ENCODE data around the gene PIK3R5. TPM values are rescaled to one million over a fixed set of nuclear protein-coding genes. Genes with fewer than 3 reads are reported as not detected.

PIK3R5 gene
- total RNA-seq, 1 experiment from 2014 or later, result not detected

DNA sequence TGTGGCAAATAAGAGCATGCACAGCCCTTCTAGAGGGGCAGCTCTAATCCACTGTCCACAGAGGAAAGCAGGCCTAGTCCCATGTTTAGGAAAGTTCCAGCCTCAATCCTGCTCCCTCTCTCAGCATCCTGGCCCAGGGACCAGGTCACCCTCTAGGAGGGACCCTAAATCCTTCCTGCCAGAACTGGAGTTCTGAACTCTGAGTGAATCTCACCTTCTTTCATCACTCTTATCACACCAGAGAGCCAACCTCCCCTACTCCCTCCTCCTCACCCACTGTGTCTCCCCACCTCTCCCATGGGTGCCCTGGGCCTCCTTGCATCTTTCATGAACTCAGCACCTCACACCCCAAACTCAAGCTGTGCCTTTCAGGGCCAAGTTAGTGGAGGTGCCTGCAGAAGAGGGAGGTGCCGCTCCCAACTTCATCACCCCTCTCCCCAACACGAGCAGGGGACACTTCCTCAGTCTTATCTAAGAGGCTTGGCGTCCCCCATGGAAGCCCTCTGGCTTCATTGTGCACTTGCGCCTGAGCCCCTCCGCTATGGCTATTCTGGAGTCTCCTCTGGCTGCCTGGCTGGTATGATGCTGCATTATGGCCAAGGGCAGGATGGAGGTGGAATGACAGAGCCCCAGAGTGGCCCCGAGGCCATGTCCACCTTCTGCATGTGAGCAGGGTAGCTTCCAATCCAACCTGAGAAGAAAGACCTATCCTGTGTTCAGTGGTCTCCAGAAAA, 129.7 kb downstream of the PIK3R5 start:
- DNase-seq (ENCODE audit: low read depth), result no peak

DNA sequence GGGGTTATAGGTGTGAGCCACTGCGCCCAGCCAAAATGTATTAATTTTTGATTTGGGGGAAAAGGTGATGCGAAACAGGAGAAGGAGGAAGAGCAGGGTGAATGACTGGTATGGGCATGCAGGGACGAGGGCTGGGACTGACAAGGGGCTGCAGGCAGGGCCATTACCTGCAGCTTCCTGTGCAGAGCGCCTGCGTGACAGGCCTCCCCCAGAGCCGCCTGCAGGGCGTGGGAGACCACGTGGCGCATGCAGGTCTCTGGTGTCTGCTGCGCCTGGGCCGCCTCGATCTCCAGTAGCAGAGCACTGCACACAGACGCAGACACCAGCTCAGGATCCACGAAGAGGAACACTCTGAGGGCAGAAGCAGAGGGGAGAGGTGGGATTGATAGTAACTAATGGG, 130.4 kb downstream of the PIK3R5 start:
- DNase-seq (ENCODE audit: low read depth), result no peak

DNA sequence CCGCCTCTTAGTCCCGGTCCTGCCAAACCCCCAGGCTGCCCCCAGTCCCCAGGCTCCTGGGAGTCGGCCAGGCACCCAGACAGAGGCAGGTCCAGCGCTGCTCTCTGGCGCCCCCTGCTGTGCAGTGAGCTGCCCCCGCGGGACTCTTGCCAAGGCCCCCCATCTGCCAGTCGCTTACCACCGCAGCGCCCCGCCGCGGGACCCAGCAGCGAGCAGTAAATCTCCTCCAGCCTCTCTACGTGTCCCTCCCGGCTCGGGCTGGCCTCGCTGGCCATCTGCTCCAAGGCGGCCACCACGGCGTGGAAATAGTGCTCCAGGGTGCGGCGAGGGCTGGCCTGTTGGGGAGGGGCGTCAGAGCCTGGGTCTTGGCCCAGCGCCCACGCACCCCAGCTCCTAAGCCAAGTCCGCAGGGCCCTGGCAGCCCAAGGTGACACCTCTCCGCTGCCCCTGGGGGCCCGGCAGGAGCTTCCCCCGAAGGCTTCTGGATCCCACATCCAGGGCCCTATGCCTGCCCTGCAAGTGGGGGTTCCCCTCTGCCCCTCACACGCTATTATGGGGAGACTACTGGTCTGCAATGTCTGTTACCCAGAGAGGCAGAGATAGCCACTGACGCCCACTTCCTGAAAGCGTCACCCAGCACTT, 132.7 kb downstream of the PIK3R5 start:
- no peak for DNase-seq (ENCODE audit: low read depth)

DNA sequence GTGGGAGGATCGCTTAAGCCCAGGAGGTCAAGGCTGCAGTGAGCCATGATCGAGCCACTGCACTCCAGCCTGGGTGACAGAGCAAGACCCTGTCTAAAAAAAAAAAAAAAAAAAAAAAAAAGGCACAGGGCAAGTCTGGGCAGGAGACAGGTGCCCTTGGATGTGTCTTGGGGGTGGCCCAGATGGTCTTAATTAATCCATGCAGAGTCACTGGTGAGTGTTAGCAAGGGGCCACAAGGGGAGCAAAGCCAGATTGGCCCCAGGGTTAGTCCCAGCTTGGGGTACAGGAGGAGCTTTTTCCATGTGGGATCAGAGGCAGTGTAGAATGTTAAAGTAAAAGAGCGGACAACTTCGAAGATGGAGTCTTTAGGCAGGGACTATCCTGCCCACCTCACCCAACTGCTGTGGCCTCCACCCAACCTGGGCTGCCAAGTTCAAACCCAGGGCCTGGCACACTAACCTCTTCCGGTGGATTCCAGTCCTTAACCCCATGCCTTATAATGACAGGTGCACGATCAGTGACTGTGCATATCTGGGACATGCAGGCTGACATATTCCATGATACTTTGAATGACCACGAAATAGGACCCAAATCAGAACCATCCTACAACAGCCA, 134.2 kb downstream of the PIK3R5 start:
- DNase-seq (ENCODE audit: low read depth), result no peak

DNA sequence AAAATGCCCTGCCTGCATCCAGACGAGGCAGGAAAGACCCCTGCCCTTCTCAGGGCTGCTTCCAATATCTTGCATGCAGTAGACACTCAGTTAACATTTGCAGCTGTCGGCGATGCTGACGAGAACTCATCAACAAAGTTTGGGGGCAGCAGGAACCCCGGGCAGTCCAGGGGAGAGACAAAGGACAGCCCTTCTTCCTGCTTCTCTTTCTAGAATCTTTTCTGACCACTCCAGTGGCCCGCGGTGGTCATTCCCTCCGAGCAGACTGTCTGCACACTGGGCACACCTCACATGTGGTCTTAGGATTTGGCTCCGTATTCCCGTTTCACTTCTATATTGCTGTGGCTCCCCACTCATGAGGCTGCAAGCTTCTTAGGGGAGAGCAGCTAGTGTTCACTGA, 135.4 kb downstream of the PIK3R5 start:
- no peak for DNase-seq (ENCODE audit: low read depth)

DNA sequence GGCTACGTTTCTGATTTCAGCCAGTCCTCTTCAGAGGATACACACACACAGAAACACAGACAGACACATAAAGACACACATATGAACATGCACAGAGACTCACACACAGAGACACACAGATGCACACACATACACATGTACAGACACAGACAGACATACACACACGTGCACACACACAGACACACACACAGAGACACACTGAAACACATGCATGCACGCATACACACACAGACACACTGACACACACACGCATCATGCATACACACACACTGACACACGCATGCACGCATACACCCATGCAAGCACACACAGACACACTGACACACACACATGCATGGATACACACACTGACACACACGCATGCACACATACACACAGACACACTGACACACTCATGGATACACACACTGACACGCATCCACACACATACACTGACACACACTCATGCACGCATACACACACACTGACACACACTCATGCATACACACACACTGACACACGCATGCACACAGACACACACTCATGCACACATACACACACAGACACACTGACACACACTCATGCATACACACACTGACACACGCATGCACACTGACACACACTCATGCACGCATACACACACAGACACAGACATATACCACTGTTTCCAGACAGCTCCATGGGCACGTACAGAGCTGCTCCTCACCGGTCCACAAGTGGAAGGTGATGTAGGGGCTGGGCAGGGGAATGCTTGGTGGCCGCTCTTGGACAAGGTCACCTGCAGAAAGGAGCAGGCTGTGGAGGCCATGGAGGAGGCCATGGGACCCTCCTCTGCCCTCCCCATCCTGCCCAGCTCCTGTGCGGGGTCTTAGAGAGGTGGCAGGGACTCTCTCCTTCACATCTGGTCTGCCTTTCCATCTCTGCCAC, 136.2 kb downstream of the PIK3R5 start:
- DNase-seq (ENCODE audit: low read depth), result no peak

Other genes starting within 250 kb of the PIK3R5 start
- not detected in 2 replicates for gene CCDC42, start 220.9 kb downstream of the PIK3R5 start, total RNA-seq (2014; rRNA removed; shearing (Covaris generic))
- not detected in 2 replicates for gene SPDYE4, start 207.2 kb downstream of the PIK3R5 start, total RNA-seq (2014; rRNA removed; shearing (Covaris generic))
- gene MFSD6L, start 166.3 kb downstream of the PIK3R5 start, total RNA-seq (2014; rRNA removed; shearing (Covaris generic)), result not detected in 2 replicates
- gene PIK3R6, start 98.0 kb downstream of the PIK3R5 start, total RNA-seq (2014; rRNA removed; shearing (Covaris generic)), result not detected in 2 replicates
- 0.03 TPM in 1 of 2 replicates, not detected in the other for gene NTN1, start 55.8 kb upstream of the PIK3R5 start, total RNA-seq (2014; rRNA removed; shearing (Covaris generic))